CD14-positive monocyte (primary cell): ENCODE results near the gene NPAS3. TPM values are rescaled to one million over a fixed set of nuclear protein-coding genes. Genes with fewer than 3 reads are reported as not detected.

Experiments used
- DNase-seq, 3 donors: peaks; one replicate each; pipeline ENCODE4 v3.0.0-alpha.2; 2011 to 2022
- H2AFZ ChIP-seq: 2 replicates; pipeline ENCODE4 v1.6.0; 2012; ENCODE audit warnings: mild to moderate bottlenecking, low read depth, low read length, inconsistent platforms; ENCODE audit not compliant: insufficient read depth, poor library complexity, severe bottlenecking
- H3K27ac ChIP-seq, 2 donors: 1 replicate in 1 of 2; 2 replicates in 1 of 2; pipeline ENCODE4 v1.5.1; 2012 to 2013; ENCODE audit warnings: low read length in 2 of 2, control low read depth in 1 of 2, inconsistent platforms in 1 of 2, low read depth in 1 of 2, mild to moderate bottlenecking in 1 of 2
- H3K27me3 ChIP-seq, 2 donors: one replicate each; pipeline versions ENCODE4 v1.6.0 to v1.6.1; 2011 to 2013; ENCODE audit warnings: low read length in 2 of 2; ENCODE audit not compliant: control insufficient read depth in 2 of 2, insufficient read depth in 2 of 2
- H3K36me3 ChIP-seq, 2 donors: replicated peaks in 1 of 2; 1 replicate in 1 of 2; 2 replicates in 1 of 2; pipeline versions ENCODE4 v1.5.1 to v1.6.1; 2012 to 2013; ENCODE audit warnings: low read length in 2 of 2, control low read depth in 1 of 2, inconsistent platforms in 1 of 2, mild to moderate bottlenecking in 1 of 2; ENCODE audit not compliant: insufficient read depth in 2 of 2, control insufficient read depth in 1 of 2
- H3K4me1 ChIP-seq, 2 donors: 1 replicate in 1 of 2; 2 replicates in 1 of 2; pipeline versions ENCODE4 v1.5.1 to v1.6.1; 2012 to 2013; ENCODE audit warnings: low read length in 2 of 2, control low read depth in 1 of 2, inconsistent platforms in 1 of 2, mild to moderate bottlenecking in 1 of 2, moderate library complexity in 1 of 2; ENCODE audit not compliant: insufficient read depth in 2 of 2, control insufficient read depth in 1 of 2
- H3K4me2 ChIP-seq: replicated peaks from 2 replicates; pipeline ENCODE3; 2012; ENCODE audit warnings: low read length, moderate library complexity, mild to moderate bottlenecking; ENCODE audit not compliant: poor library complexity, severe bottlenecking; ENCODE audit errors: extremely low read depth
- H3K4me3 ChIP-seq, 3 experiments: fragments of 200-600 bp in 1 of 3; sonication (generic) in 1 of 3; replicated peaks in 1 of 3; 1 replicate in 2 of 3; 2 replicates in 1 of 3; pipeline ENCODE4 v1.5.1; 2011 to 2013; ENCODE audit warnings: low read length in 3 of 3, mild to moderate bottlenecking in 3 of 3, control low read depth in 2 of 3, low read depth in 2 of 3, inconsistent platforms in 1 of 3, moderate library complexity in 1 of 3
- H3K79me2 ChIP-seq: 2 replicates; pipeline ENCODE4 v1.6.0; 2012; ENCODE audit warnings: mild to moderate bottlenecking, control low read depth, inconsistent platforms, low read length, moderate library complexity; ENCODE audit not compliant: insufficient read depth
- H3K9ac ChIP-seq: 2 replicates; pipeline ENCODE4 v1.6.0; 2017; ENCODE audit warnings: low read length, mild to moderate bottlenecking; ENCODE audit not compliant: insufficient read depth, poor library complexity, severe bottlenecking
- H3K9me3 ChIP-seq, 2 donors: replicated peaks in 1 of 2; 1 replicate in 1 of 2; 2 replicates in 1 of 2; pipeline versions ENCODE4 v1.5.1 to v1.6.1; 2012 to 2013; ENCODE audit warnings: low read length in 2 of 2, control low read depth in 1 of 2; ENCODE audit not compliant: control insufficient read depth in 1 of 2, insufficient read depth in 1 of 2
- H4K20me1 ChIP-seq: 2 replicates; pipeline ENCODE4 v1.6.0; 2012; ENCODE audit warnings: mild to moderate bottlenecking, low read length, control low read depth, moderate library complexity; ENCODE audit not compliant: insufficient read depth
- H3K27ac Mint-ChIP-seq, 7 donors: one replicate each; pipeline ENCODE4 v1.8.0; 2020; ENCODE audit warnings: mild to moderate bottlenecking in 7 of 7, mixed read lengths in 7 of 7, moderate library complexity in 6 of 7, inconsistent platforms in 2 of 7
- H3K27me3 Mint-ChIP-seq, 3 donors: one replicate each; pipeline ENCODE4 v1.8.0; 2021 to 2022; ENCODE audit warnings: low read depth in 3 of 3, mild to moderate bottlenecking in 3 of 3, mixed read lengths in 3 of 3, moderate library complexity in 3 of 3, inconsistent platforms in 1 of 3
- H3K36me3 Mint-ChIP-seq, 2 donors: one replicate each; pipeline ENCODE4 v1.8.0; 2020; ENCODE audit warnings: mixed read lengths in 2 of 2, inconsistent platforms in 1 of 2, mild to moderate bottlenecking in 1 of 2
- H3K4me1 Mint-ChIP-seq: one replicate; pipeline ENCODE4 v1.8.0; 2020; ENCODE audit warnings: mild to moderate bottlenecking, mixed read lengths
- H3K4me3 Mint-ChIP-seq, 2 donors: one replicate each; pipeline ENCODE4 v1.8.0; 2020; ENCODE audit warnings: mild to moderate bottlenecking in 2 of 2, mixed read lengths in 2 of 2, moderate library complexity in 1 of 2
- H3K9me3 Mint-ChIP-seq, 7 donors: one replicate each; pipeline ENCODE4 v1.8.0; 2020 to 2022; ENCODE audit warnings: mixed read lengths in 7 of 7, mild to moderate bottlenecking in 6 of 7, moderate library complexity in 6 of 7, inconsistent platforms in 2 of 7
- WGBS: methylation state at CpG from one replicate; pipeline ENCODE4 v1.1.5; 2013; ENCODE audit warnings: missing lambda C conversion rate; ENCODE audit not compliant: insufficient coverage; 5-methylcytosine and 5-hydroxymethylcytosine counted together
- intact Hi-C, 2 donors: fragments of 100-400 bp; cut with micrococcal nuclease; formaldehyde crosslinking; loops; one replicate each; pipeline versions ENCODE4 v1.15.0 to v1.15.1; 2023
- polyA plus RNA-seq, 3 donors: library from polyadenylated mRNA; depleted of rRNA in 1 of 3; unstranded in 2 of 3; stranded (reverse) in 1 of 3; fragments of 300-500 nt in 2 of 3; fragments of >200 nt in 1 of 3; fragmentation: Illumina TruSeq in 2 of 3; gene quantifications; 1 replicate in 2 of 3; 2 replicates in 1 of 3; pipeline ENCODE4 v1.2.3, GENCODE V29; 2012 to 2021
- TF ChIP-seq, protein P1 (sequence below): fragments of 200-600 bp; IDR thresholded peaks from one replicate; pipeline ENCODE4 v1.8.0; 2022; ENCODE audit warnings: antibody characterized with exemption, mild to moderate bottlenecking

NPAS3 gene
- polyA plus RNA-seq, 3 donors, result not detected

DNA sequence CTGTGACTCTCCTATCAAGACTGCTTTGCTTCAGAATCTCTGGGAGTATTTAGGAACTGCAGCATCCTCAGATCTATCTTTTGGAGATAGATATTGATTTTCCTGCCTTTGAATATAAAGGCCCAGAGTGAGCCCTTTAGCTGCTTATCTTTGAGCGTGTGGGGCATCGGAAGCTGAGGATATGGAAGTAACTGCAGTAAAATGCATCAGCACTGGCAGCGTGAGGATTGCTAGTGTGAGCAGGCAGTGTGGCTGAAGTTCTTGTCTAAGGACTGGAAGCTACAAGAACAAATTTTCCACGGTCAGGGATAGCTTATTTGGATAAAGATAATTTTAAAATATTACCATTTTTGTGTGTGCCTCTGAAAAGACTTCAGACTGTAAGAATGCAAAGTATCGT lies 474.7 kb downstream of the NPAS3 start:
- no peaks in the 10 kb centered on the region for H3K79me2 ChIP-seq

DNA sequence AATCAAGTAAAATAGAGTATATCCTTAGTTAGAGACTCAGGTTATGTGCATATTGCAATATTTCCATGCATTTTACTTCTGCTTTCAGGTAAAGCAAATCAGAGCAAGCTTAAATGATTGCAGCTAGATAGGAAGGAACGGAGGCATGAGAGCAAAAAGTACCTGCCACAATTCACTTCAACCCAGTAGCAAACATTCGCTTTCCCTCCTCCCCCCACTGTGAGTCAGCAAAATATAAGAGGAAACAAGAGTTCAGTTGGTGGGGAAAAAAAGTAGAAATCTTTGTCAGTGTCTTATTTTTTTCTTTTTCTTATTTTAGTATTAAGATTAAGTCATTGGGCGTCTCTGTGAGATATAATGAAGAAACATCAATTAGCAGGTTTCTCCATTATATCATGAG lies 475.4 kb downstream of the NPAS3 start:
- H4K20me1 ChIP-seq, result no peaks in the 10 kb centered on the region
- H3K4me1 ChIP-seq, result peaks cover 20 to 22% of the 10 kb centered on the region in 2 donors
- peak overlapping the region; percentile 80 for H3K4me2 ChIP-seq
- Mint-ChIP-seq H3K27me3 (peaks cover 0 to 3% (median 0%) of the 10 kb centered on the region in 3 donors), H3K27ac (peak overlapping the region in 6 of 7 donors; percentile 2 to 86 (median 50)), H3K4me1 (peaks cover 21% of the 10 kb centered on the region), H3K9me3 (no peaks in the 10 kb centered on the region), H3K36me3 (no peaks in the 10 kb centered on the region), H3K4me3 (peak overlapping the region; percentile 48 to 88)
- H3K36me3 ChIP-seq, result no peaks in the 10 kb centered on the region
- peak; percentile 15 to 43 (median 31) for DNase-seq
- peak overlapping the region; percentile 29 to 70 (median 61) for H3K4me3 ChIP-seq
- H3K27ac ChIP-seq, result peak overlapping the region in 1 of 2 donors; percentile 40
- WGBS, result no CpG with 5 or more reads among the region's 3 CpGs
- H3K9ac ChIP-seq, result no peak overlapping the region
- H3K9me3 ChIP-seq, result no peaks in the 10 kb centered on the region
- no peaks in the 10 kb centered on the region for H3K27me3 ChIP-seq
- no peak overlapping the region for H2AFZ ChIP-seq
- TF ChIP-seq, protein P1, sequence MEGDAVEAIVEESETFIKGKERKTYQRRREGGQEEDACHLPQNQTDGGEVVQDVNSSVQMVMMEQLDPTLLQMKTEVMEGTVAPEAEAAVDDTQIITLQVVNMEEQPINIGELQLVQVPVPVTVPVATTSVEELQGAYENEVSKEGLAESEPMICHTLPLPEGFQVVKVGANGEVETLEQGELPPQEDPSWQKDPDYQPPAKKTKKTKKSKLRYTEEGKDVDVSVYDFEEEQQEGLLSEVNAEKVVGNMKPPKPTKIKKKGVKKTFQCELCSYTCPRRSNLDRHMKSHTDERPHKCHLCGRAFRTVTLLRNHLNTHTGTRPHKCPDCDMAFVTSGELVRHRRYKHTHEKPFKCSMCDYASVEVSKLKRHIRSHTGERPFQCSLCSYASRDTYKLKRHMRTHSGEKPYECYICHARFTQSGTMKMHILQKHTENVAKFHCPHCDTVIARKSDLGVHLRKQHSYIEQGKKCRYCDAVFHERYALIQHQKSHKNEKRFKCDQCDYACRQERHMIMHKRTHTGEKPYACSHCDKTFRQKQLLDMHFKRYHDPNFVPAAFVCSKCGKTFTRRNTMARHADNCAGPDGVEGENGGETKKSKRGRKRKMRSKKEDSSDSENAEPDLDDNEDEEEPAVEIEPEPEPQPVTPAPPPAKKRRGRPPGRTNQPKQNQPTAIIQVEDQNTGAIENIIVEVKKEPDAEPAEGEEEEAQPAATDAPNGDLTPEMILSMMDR, result no peak
- H3K79me2 ChIP-seq, result no peaks in the 10 kb centered on the region
- intact Hi-C loops, result no loop called here

More for the DNA sequence above, 474.7 kb downstream of the NPAS3 start:
- H4K20me1 ChIP-seq, result no peaks in the 10 kb centered on the region
- H3K36me3 ChIP-seq, result no peaks in the 10 kb centered on the region
- H3K4me1 Mint-ChIP-seq, result peaks cover 21% of the 10 kb centered on the region
- DNase-seq, result no peak
- peak overlapping the region; percentile 80 for H3K4me2 ChIP-seq
- H3K4me1 ChIP-seq, result peaks cover 20 to 22% of the 10 kb centered on the region in 2 donors
- no peaks in the 10 kb centered on the region for H3K9me3 ChIP-seq
- H3K27ac ChIP-seq, result no peak overlapping the region
- H2AFZ ChIP-seq, result peak overlapping the region; percentile 26
- 3% methylated on average over 3 of the region's 5 CpGs for whole genome bisulfite sequencing
- H3K36me3 Mint-ChIP-seq, result no peaks in the 10 kb centered on the region
- TF ChIP-seq, protein P1, result no peak
- H3K4me3 Mint-ChIP-seq, result peak overlapping the region in 1 of 2 donors; percentile 88
- H3K27ac Mint-ChIP-seq, result no peak overlapping the region
- intact Hi-C loops, result no loop called here
- H3K9me3 Mint-ChIP-seq, result no peaks in the 10 kb centered on the region
- H3K27me3 ChIP-seq, result no peaks in the 10 kb centered on the region
- peaks cover 0 to 3% (median 0%) of the 10 kb centered on the region in 3 donors for H3K27me3 Mint-ChIP-seq
- peak overlapping the region in 1 of 3 experiments; percentile 70 for H3K4me3 ChIP-seq
- H3K9ac ChIP-seq, result no peak overlapping the region
